Stimulated activated CD4-positive, alpha-beta T cell treated with anti-CD3 and anti-CD28 coated beads, TNF-alpha, amount 100 ng/mL, for 48 hours (primary cell): ENCODE results near the gene GLS.
"Not testable (repeated sequence)": the region's sequence is repeated elsewhere in the genome, so short reads cannot be mapped to it uniquely, and the experiment has no call there.

Source experiments
- DNase-seq, 3 donors: peaks; one replicate each; pipeline ENCODE4 v3.0.0-alpha.2; 2020; ENCODE audit warnings: low read depth in 3 of 3

GLS gene

GRCh38 chr2:190882856-190883582, 2.4 kb downstream of the GLS start:
- DNase-seq, result no peak

- DNase-seq, result not testable (repeated sequence)
Measured at GRCh38 chr2:190885844-190886243, 5.2 kb downstream of the GLS start.

GRCh38 chr2:190887089-190887488, 6.5 kb downstream of the GLS start:
- DNase-seq, result no peak

GRCh38 chr2:190888449-190888848, 7.8 kb downstream of the GLS start:
- DNase-seq, result no peak

- no peak for DNase-seq
Measured at GRCh38 chr2:190889175-190889943, 8.7 kb downstream of the GLS start.

- DNase-seq, result no peak
Measured at GRCh38 chr2:190891372-190891771, 10.8 kb downstream of the GLS start.

GRCh38 chr2:190891889-190892288, 11.3 kb downstream of the GLS start:
- DNase-seq, result no peak

GRCh38 chr2:190893157-190893556, 12.5 kb downstream of the GLS start:
- DNase-seq, result no peak

- DNase-seq, result no peak
Measured at GRCh38 chr2:190896477-190896876, 15.9 kb downstream of the GLS start.

GRCh38 chr2:190903693-190904450, 23.3 kb downstream of the GLS start:
- no peak for DNase-seq

- DNase-seq, result no peak
Measured at GRCh38 chr2:190904640-190905261, 24.1 kb downstream of the GLS start.

- DNase-seq, result no peak
Measured at GRCh38 chr2:190908532-190908931, 27.9 kb downstream of the GLS start.

GRCh38 chr2:190909680-190910079, 29.1 kb downstream of the GLS start:
- no peak for DNase-seq

GRCh38 chr2:190910341-190911136, 29.9 kb downstream of the GLS start:
- no peak for DNase-seq

- no peak for DNase-seq
Measured at GRCh38 chr2:190911813-190912212, 31.2 kb downstream of the GLS start.

- DNase-seq, result no peak
Measured at GRCh38 chr2:190912726-190913125, 32.1 kb downstream of the GLS start.

GRCh38 chr2:190913725-190914124, 33.1 kb downstream of the GLS start:
- DNase-seq, result no peak

GRCh38 chr2:190916829-190917228, 36.2 kb downstream of the GLS start:
- DNase-seq, result no peak

- no peak for DNase-seq
Measured at GRCh38 chr2:190920085-190920484, 39.5 kb downstream of the GLS start.

GRCh38 chr2:190922376-190922775, 41.8 kb downstream of the GLS start:
- no peak for DNase-seq

- no peak for DNase-seq
Measured at GRCh38 chr2:190927301-190927700, 46.7 kb downstream of the GLS start.
